ENCODE data around the gene FSIP1. TPM values are rescaled to one million over a fixed set of nuclear protein-coding genes. Genes with fewer than 3 reads are reported as not detected.

Gene FSIP1
- total RNA-seq, 1 experiment from 2014 or later, result 3.2 TPM

DNA sequence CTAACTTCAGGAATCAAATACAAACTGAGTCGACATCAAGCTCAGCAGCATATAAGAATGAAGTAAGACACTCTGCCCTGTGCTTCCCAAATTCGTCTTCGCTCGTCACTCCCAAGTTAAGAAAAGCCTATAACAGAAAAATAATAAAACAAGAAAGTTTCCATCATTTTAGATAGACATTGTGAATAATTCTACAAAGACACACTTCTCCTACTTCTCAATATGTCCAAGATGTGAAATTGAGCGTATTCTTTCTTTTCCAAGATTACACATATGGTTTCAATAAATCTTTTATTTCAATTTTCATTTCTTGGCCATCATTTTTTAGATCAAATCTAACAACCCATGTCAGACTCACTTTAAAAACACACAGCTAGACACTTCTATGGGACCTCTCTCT is 85.1 kb downstream of the FSIP1 start:
- Mint-ChIP-seq H3K27ac (ENCODE audit: low read depth, unreplicated experiment) (no peak overlapping the region), H3K36me3 (ENCODE audit: insufficient read depth, unreplicated experiment) (no peaks in the 10 kb centered on the region), H3K4me3 (ENCODE audit: unreplicated experiment) (no peak overlapping the region), H3K4me1 (ENCODE audit: insufficient read depth, unreplicated experiment) (no peaks in the 10 kb centered on the region), H3K9me3 (ENCODE audit: unreplicated experiment) (no peaks in the 10 kb centered on the region), H3K27me3 (ENCODE audit: insufficient read depth, unreplicated experiment) (no peaks in the 10 kb centered on the region)
- DNase-seq (ENCODE audit: unreplicated experiment), result no peak
- intact Hi-C loops (cut with micrococcal nuclease), result no loop called here
- no TSS peak for BruUV-seq (replicated peaks)
- CTCF ChIA-PET, result no interaction called here
- POLR2A ChIA-PET, result no interaction called here
- TF ChIP-seq CTCF (IDR thresholded peaks at IDR 0.05; ENCODE audit: unreplicated experiment), result no peak

- CTCF ChIA-PET, result no interaction called here
- H3K9me3 Mint-ChIP-seq (ENCODE audit: unreplicated experiment), result no peaks in the 10 kb centered on the region
- DNase-seq (ENCODE audit: unreplicated experiment), result no peak
- H3K27me3 Mint-ChIP-seq (ENCODE audit: insufficient read depth, unreplicated experiment), result no peaks in the 10 kb centered on the region
- no peaks in the 10 kb centered on the region for H3K36me3 Mint-ChIP-seq (ENCODE audit: insufficient read depth, unreplicated experiment)
- no peaks in the 10 kb centered on the region for H3K4me1 Mint-ChIP-seq (ENCODE audit: insufficient read depth, unreplicated experiment)
- BruUV-seq (replicated peaks), result no TSS peak
- TF ChIP-seq CTCF (IDR thresholded peaks at IDR 0.05; ENCODE audit: unreplicated experiment), result no peak
- H3K4me3 Mint-ChIP-seq (ENCODE audit: unreplicated experiment), result no peak overlapping the region
- intact Hi-C loops (cut with micrococcal nuclease), result no loop called here
- H3K27ac Mint-ChIP-seq (ENCODE audit: low read depth, unreplicated experiment), result no peak overlapping the region
- POLR2A ChIA-PET, result interaction anchor here (0.7 kb wide), 1 partner anchor 96 kb away, joined by 3 read pairs; no protein-coding TSS in a partner anchor
Observed at GRCh38 chr15:39695793-39696192, 86.8 kb downstream of the FSIP1 start.

- ChIA-PET CTCF (interaction anchor here (0.6 to 1.8 kb wide), 5 partner anchors 10 to 654 kb away, joined by 3 to 18 read pairs (median 5); no protein-coding TSS in a partner anchor), POLR2A (interaction anchor here (1.0 to 1.1 kb wide), 2 partner anchors 53 to 64 kb away, joined by 3 read pairs; no protein-coding TSS in a partner anchor)
- no peak overlapping the region for H3K4me3 Mint-ChIP-seq (ENCODE audit: unreplicated experiment)
- DNase-seq (ENCODE audit: unreplicated experiment), result no peak
- H3K27me3 Mint-ChIP-seq (ENCODE audit: insufficient read depth, unreplicated experiment), result no peaks in the 10 kb centered on the region
- BruUV-seq (replicated peaks), result no TSS peak
- H3K9me3 Mint-ChIP-seq (ENCODE audit: unreplicated experiment), result no peaks in the 10 kb centered on the region
- no peak overlapping the region for H3K27ac Mint-ChIP-seq (ENCODE audit: low read depth, unreplicated experiment)
- TF ChIP-seq CTCF (IDR thresholded peaks at IDR 0.05; ENCODE audit: unreplicated experiment), result no peak
- intact Hi-C loops (cut with micrococcal nuclease), result no loop called here
- H3K36me3 Mint-ChIP-seq (ENCODE audit: insufficient read depth, unreplicated experiment), result no peaks in the 10 kb centered on the region
- H3K4me1 Mint-ChIP-seq (ENCODE audit: insufficient read depth, unreplicated experiment), result no peaks in the 10 kb centered on the region
Observed at GRCh38 chr15:39692356-39693327, 90.0 kb downstream of the FSIP1 start.

GRCh38 chr15:39690881-39691634 is 91.6 kb downstream of the FSIP1 start:
- Mint-ChIP-seq H3K27ac (ENCODE audit: low read depth, unreplicated experiment) (no peak overlapping the region), H3K36me3 (ENCODE audit: insufficient read depth, unreplicated experiment) (no peaks in the 10 kb centered on the region), H3K4me3 (ENCODE audit: unreplicated experiment) (no peak overlapping the region), H3K27me3 (ENCODE audit: insufficient read depth, unreplicated experiment) (no peaks in the 10 kb centered on the region), H3K4me1 (ENCODE audit: insufficient read depth, unreplicated experiment) (no peaks in the 10 kb centered on the region), H3K9me3 (ENCODE audit: unreplicated experiment) (no peaks in the 10 kb centered on the region)
- DNase-seq (ENCODE audit: unreplicated experiment), result no peak
- TF ChIP-seq CTCF (IDR thresholded peaks at IDR 0.05; ENCODE audit: unreplicated experiment), result no peak
- no TSS peak for BruUV-seq (replicated peaks)
- CTCF ChIA-PET, result interaction anchor here (0.7 to 1.5 kb wide), 3 partner anchors 11 to 318 kb away, joined by 4 to 8 read pairs (median 5); no protein-coding TSS in a partner anchor
- intact Hi-C loops (cut with micrococcal nuclease), result no loop called here
- POLR2A ChIA-PET, result interaction anchor here (0.9 to 1.2 kb wide), 2 partner anchors 57 to 66 kb away, joined by 3 to 4 read pairs; no protein-coding TSS in a partner anchor
